HEK293 (cell line): ENCODE results near the gene STEAP4.

Experiments used
- KLF7 ChIP-seq: fragments of 450-650 bp; formaldehyde crosslinking; IDR thresholded peaks from 2 replicates; pipeline ENCODE4 v1.5.1; 2016; ENCODE audit warnings: missing biosample characterization, missing genetic modification characterization, borderline replicate concordance
- SETDB1 ChIP-seq: IDR thresholded peaks from one replicate; pipeline ENCODE4 v1.6.1; 2017; ENCODE audit warnings: mild to moderate bottlenecking, low read length, moderate library complexity, mixed read lengths; ENCODE audit not compliant: insufficient read length
- ZEB2 ChIP-seq: fragments of 450-650 bp; formaldehyde crosslinking; IDR thresholded peaks from 2 replicates; pipeline ENCODE4 v1.5.1; 2016; ENCODE audit warnings: missing biosample characterization, missing genetic modification characterization
- ZNF600 ChIP-seq: fragments of 450-650 bp; formaldehyde crosslinking; IDR thresholded peaks from 2 replicates; pipeline ENCODE4 v1.5.1; 2016; ENCODE audit warnings: missing biosample characterization, missing genetic modification characterization
- ZNF777 ChIP-seq: fragments of 450-650 bp; formaldehyde crosslinking; IDR thresholded peaks from 2 replicates; pipeline ENCODE4 v1.5.1; 2017; ENCODE audit warnings: missing biosample characterization, missing genetic modification characterization, borderline replicate concordance
- TF ChIP-seq, protein P1 (sequence below): fragments of 450-650 bp; formaldehyde crosslinking; IDR thresholded peaks from 2 replicates; pipeline ENCODE4 v1.5.1; 2016; ENCODE audit warnings: missing biosample characterization, missing genetic modification characterization
- TF ChIP-seq, protein P2 (sequence below): fragments of 450-650 bp; formaldehyde crosslinking; IDR thresholded peaks from 2 replicates; pipeline ENCODE4 v1.5.1; 2016; ENCODE audit warnings: missing biosample characterization, missing genetic modification characterization

GRCh38 chr7:88338503-88338902, 31.8 kb upstream of the STEAP4 start:
- TF ChIP-seq, protein P1, sequence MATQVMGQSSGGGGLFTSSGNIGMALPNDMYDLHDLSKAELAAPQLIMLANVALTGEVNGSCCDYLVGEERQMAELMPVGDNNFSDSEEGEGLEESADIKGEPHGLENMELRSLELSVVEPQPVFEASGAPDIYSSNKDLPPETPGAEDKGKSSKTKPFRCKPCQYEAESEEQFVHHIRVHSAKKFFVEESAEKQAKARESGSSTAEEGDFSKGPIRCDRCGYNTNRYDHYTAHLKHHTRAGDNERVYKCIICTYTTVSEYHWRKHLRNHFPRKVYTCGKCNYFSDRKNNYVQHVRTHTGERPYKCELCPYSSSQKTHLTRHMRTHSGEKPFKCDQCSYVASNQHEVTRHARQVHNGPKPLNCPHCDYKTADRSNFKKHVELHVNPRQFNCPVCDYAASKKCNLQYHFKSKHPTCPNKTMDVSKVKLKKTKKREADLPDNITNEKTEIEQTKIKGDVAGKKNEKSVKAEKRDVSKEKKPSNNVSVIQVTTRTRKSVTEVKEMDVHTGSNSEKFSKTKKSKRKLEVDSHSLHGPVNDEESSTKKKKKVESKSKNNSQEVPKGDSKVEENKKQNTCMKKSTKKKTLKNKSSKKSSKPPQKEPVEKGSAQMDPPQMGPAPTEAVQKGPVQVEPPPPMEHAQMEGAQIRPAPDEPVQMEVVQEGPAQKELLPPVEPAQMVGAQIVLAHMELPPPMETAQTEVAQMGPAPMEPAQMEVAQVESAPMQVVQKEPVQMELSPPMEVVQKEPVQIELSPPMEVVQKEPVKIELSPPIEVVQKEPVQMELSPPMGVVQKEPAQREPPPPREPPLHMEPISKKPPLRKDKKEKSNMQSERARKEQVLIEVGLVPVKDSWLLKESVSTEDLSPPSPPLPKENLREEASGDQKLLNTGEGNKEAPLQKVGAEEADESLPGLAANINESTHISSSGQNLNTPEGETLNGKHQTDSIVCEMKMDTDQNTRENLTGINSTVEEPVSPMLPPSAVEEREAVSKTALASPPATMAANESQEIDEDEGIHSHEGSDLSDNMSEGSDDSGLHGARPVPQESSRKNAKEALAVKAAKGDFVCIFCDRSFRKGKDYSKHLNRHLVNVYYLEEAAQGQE = no peak
- no peak for TF ChIP-seq KLF7 (tag by site-specific recombination)
- TF ChIP-seq, protein P2, sequence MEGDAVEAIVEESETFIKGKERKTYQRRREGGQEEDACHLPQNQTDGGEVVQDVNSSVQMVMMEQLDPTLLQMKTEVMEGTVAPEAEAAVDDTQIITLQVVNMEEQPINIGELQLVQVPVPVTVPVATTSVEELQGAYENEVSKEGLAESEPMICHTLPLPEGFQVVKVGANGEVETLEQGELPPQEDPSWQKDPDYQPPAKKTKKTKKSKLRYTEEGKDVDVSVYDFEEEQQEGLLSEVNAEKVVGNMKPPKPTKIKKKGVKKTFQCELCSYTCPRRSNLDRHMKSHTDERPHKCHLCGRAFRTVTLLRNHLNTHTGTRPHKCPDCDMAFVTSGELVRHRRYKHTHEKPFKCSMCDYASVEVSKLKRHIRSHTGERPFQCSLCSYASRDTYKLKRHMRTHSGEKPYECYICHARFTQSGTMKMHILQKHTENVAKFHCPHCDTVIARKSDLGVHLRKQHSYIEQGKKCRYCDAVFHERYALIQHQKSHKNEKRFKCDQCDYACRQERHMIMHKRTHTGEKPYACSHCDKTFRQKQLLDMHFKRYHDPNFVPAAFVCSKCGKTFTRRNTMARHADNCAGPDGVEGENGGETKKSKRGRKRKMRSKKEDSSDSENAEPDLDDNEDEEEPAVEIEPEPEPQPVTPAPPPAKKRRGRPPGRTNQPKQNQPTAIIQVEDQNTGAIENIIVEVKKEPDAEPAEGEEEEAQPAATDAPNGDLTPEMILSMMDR = no peak
- TF ChIP-seq ZNF600 (tag by site-specific recombination) = no peak
- TF ChIP-seq ZNF777 (tag by site-specific recombination) = no peak
- TF ChIP-seq SETDB1 = no peak
- TF ChIP-seq ZEB2 = no peak
